Measurements from ENCODE around the gene TNS1.

DNA sequence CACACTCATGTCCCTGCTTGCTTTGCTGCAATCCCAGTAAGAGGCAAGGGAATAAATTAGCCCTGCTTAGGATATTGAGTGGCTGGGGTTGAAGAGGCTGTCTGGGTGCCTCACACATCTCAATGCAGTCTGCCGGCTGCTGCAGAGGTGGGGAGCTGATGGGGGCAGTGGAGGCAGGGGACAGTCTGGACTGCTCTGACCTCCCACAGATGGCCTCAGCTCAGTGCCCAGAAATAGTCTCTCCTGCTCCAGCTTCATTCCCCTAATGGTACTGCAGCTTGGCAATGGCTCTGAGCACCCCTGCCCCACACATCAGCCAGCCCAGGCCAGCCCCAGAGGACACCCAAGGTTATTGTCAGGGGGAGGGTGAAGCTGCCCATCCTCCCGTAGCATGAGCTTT, 21.5 kb upstream of the TNS1 start:
- TF ChIP-seq, protein P1, sequence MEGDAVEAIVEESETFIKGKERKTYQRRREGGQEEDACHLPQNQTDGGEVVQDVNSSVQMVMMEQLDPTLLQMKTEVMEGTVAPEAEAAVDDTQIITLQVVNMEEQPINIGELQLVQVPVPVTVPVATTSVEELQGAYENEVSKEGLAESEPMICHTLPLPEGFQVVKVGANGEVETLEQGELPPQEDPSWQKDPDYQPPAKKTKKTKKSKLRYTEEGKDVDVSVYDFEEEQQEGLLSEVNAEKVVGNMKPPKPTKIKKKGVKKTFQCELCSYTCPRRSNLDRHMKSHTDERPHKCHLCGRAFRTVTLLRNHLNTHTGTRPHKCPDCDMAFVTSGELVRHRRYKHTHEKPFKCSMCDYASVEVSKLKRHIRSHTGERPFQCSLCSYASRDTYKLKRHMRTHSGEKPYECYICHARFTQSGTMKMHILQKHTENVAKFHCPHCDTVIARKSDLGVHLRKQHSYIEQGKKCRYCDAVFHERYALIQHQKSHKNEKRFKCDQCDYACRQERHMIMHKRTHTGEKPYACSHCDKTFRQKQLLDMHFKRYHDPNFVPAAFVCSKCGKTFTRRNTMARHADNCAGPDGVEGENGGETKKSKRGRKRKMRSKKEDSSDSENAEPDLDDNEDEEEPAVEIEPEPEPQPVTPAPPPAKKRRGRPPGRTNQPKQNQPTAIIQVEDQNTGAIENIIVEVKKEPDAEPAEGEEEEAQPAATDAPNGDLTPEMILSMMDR (IDR thresholded peaks at IDR 0.05), result no peak
- no peak for TF ChIP-seq EZH2phosphoT487 (IDR thresholded peaks at IDR 0.05)
